Panc1 (cell line): Measurements from ENCODE around the gene EPHA3. TPM values are rescaled to one million over a fixed set of nuclear protein-coding genes. Genes with fewer than 3 reads are reported as not detected.

Experiments used
- ATAC-seq: fragments of 200-7000 bp; cut with Tn5 transposase; 2 replicates; pipeline ENCODE4 v1.9.1; 2020; ENCODE audit warnings: mild to moderate bottlenecking, moderate library complexity
- BruUV-seq: library from RNA; stranded (reverse); fragments of 400-500 nt; replicated peaks from 2 replicates; lab custom pipeline; 2021; lab: Mats Ljungman, UMichigan
- CTCF ChIA-PET: fragments of 300-600 bp; sonication (Branson Sonifier 250); formaldehyde crosslinking; loops from one replicate; lab custom pipeline; 2022; ENCODE audit warnings: antibody characterized with exemption; lab: Charles Lee
- POLR2A ChIA-PET: fragments of 300-600 bp; sonication (Branson Sonifier 250); formaldehyde crosslinking; loops from one replicate; lab custom pipeline; 2022; ENCODE audit warnings: antibody characterized with exemption; lab: Charles Lee
- DNase-seq: peaks from one replicate; pipeline ENCODE4 v3.0.0-alpha.2; 2010; ENCODE audit warnings: low read depth, low spot score
- H3K27ac ChIP-seq: 2 replicates; pipeline ENCODE4 v1.5.1; 2011; ENCODE audit warnings: mild to moderate bottlenecking, low read length, inconsistent platforms
- H3K27me3 ChIP-seq: fragments of 200-500 bp; sonication (Bioruptor generic); 2 replicates; pipeline ENCODE4 v1.6.0; 2014; ENCODE audit warnings: low read length, inconsistent platforms; ENCODE audit not compliant: control insufficient read depth, insufficient read depth
- H3K36me3 ChIP-seq: fragments of 200-500 bp; sonication (Bioruptor generic); 2 replicates; pipeline ENCODE4 v1.5.1; 2014; ENCODE audit warnings: inconsistent platforms, mild to moderate bottlenecking, low read length, moderate library complexity; ENCODE audit not compliant: control insufficient read depth, insufficient read depth
- H3K4me1 ChIP-seq: 2 replicates; pipeline ENCODE4 v1.5.1; 2011; ENCODE audit warnings: inconsistent platforms, mild to moderate bottlenecking, low read length, moderate library complexity; ENCODE audit not compliant: control insufficient read depth, insufficient read depth
- H3K4me3 ChIP-seq, 2 experiments: 2 replicates each; pipeline ENCODE4 v1.5.1; 2011 to 2012; ENCODE audit warnings: low read depth in 2 of 2, low read length in 2 of 2, mild to moderate bottlenecking in 2 of 2, inconsistent platforms in 1 of 2, moderate library complexity in 1 of 2
- H3K9me3 ChIP-seq: fragments of 200-500 bp; sonication (Bioruptor generic); 2 replicates; pipeline ENCODE4 v1.5.1; 2014; ENCODE audit warnings: low read depth, mild to moderate bottlenecking, inconsistent platforms, low read length, moderate library complexity; ENCODE audit not compliant: control insufficient read depth, insufficient read depth
- CTCF ChIP-seq: fragments of 450-650 bp; IDR thresholded peaks from 2 replicates; pipeline ENCODE4 v1.5.1; 2017; ENCODE audit warnings: mild to moderate bottlenecking
- POLR2AphosphoS5 ChIP-seq: IDR thresholded peaks from 2 replicates; pipeline ENCODE4 v1.6.1; 2012; ENCODE audit warnings: mild to moderate bottlenecking, low read depth, low read length, moderate library complexity
- SIN3A ChIP-seq: IDR thresholded peaks from 2 replicates; pipeline ENCODE4 v1.6.1; 2012; ENCODE audit warnings: low read depth, mild to moderate bottlenecking, low read length, moderate library complexity, borderline replicate concordance; ENCODE audit not compliant: insufficient read depth
- TCF7L2 ChIP-seq: IDR thresholded peaks from 2 replicates; pipeline ENCODE4 v1.6.1; 2011; ENCODE audit warnings: mild to moderate bottlenecking, low read depth, low read length, inconsistent platforms
- in situ Hi-C: cut with HindIII; loops from 2 replicates; pipeline ENCODE4 v1.10.0; 2016; ENCODE audit warnings: low sequenced_read_pairs, low pct_unique_long_range_greater_than_20kb
- intact Hi-C: fragments of 100-400 bp; cut with micrococcal nuclease; formaldehyde crosslinking; loops from one replicate; pipeline ENCODE4 v1.10.0; 2022; ENCODE audit not compliant: unreplicated experiment
- total RNA-seq: library from RNA; stranded (reverse); gene quantifications from one replicate; pipeline ENCODE4 v1.2.1, GENCODE V29; 2021; ENCODE audit not compliant: unreplicated experiment
- TF ChIP-seq, protein P1 (sequence below), 2 experiments: IDR thresholded peaks; 2 replicates each; pipeline ENCODE4 v1.6.1; 2011 to 2012; ENCODE audit warnings: low read depth in 2 of 2, control low read depth in 1 of 2, low read length in 1 of 2, mild to moderate bottlenecking in 1 of 2, moderate library complexity in 1 of 2; ENCODE audit not compliant: insufficient read depth in 1 of 2

EPHA3 gene
- total RNA-seq, 1 experiment from 2014 or later, result 0.05 TPM

- TF ChIP-seq CTCF, result no peak
- TF ChIP-seq POLR2AphosphoS5, result no peak
- TF ChIP-seq, protein P1, sequence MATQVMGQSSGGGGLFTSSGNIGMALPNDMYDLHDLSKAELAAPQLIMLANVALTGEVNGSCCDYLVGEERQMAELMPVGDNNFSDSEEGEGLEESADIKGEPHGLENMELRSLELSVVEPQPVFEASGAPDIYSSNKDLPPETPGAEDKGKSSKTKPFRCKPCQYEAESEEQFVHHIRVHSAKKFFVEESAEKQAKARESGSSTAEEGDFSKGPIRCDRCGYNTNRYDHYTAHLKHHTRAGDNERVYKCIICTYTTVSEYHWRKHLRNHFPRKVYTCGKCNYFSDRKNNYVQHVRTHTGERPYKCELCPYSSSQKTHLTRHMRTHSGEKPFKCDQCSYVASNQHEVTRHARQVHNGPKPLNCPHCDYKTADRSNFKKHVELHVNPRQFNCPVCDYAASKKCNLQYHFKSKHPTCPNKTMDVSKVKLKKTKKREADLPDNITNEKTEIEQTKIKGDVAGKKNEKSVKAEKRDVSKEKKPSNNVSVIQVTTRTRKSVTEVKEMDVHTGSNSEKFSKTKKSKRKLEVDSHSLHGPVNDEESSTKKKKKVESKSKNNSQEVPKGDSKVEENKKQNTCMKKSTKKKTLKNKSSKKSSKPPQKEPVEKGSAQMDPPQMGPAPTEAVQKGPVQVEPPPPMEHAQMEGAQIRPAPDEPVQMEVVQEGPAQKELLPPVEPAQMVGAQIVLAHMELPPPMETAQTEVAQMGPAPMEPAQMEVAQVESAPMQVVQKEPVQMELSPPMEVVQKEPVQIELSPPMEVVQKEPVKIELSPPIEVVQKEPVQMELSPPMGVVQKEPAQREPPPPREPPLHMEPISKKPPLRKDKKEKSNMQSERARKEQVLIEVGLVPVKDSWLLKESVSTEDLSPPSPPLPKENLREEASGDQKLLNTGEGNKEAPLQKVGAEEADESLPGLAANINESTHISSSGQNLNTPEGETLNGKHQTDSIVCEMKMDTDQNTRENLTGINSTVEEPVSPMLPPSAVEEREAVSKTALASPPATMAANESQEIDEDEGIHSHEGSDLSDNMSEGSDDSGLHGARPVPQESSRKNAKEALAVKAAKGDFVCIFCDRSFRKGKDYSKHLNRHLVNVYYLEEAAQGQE (IDR thresholded peaks at IDR 0.05; ENCODE audit: insufficient read depth in 1 of 2, low read depth in 2 of 2, low read length in 1 of 2), result no peak
- TF ChIP-seq SIN3A, result no peak
- TF ChIP-seq TCF7L2, result no peak
- Histone ChIP-seq H3K4me1 (no peaks in the 10 kb centered on the region), H3K27ac (no peak overlapping the region), H3K9me3 (no peaks in the 10 kb centered on the region), H3K27me3 (no peaks in the 10 kb centered on the region), H3K4me3 (no peak overlapping the region), H3K36me3 (no peaks in the 10 kb centered on the region)
- no peak for ATAC-seq
- BruUV-seq, result no TSS peak
- in situ Hi-C loops, result no loop called here
- no peak for DNase-seq
- intact Hi-C loops, result no loop called here
- ChIA-PET POLR2A (no interaction called here), CTCF (no interaction called here)
These were observed 420.4 kb downstream of the EPHA3 start for GRCh38 chr3:89527736-89528305.
